H9 (cell line): ENCODE data around the gene ITSN1. TPM values are rescaled to one million over a fixed set of nuclear protein-coding genes. Genes with fewer than 3 reads are reported as not detected.
A peak's percentile ranks its signal among the peaks of the same experiment; 100 is the strongest.

Source experiments
- DNase-seq: peaks from one replicate; pipeline ENCODE4 v3.0.0-alpha.2; 2017
- H2AFZ ChIP-seq: one replicate; pipeline ENCODE4 v1.6.1; 2013; ENCODE audit warnings: mild to moderate bottlenecking, low read length, control low read depth, moderate library complexity
- H2AK5ac ChIP-seq: 2 replicates; pipeline ENCODE4 v1.6.1; 2013; ENCODE audit warnings: low read length, control low read depth, mixed read lengths; ENCODE audit not compliant: insufficient read length
- H2BK120ac ChIP-seq: one replicate; pipeline ENCODE4 v1.6.1; 2013; ENCODE audit warnings: low read depth, mild to moderate bottlenecking, low read length, control low read depth, inconsistent platforms; ENCODE audit not compliant: poor library complexity, severe bottlenecking
- H2BK12ac ChIP-seq: 2 replicates; pipeline ENCODE4 v1.6.1; 2013; ENCODE audit warnings: low read length, control low read depth, mixed read lengths, low read depth; ENCODE audit not compliant: insufficient read length
- H2BK15ac ChIP-seq: 2 replicates; pipeline ENCODE4 v1.6.1; 2013; ENCODE audit warnings: low read depth, low read length, control low read depth
- H2BK20ac ChIP-seq: one replicate; pipeline ENCODE4 v1.6.1; 2013; ENCODE audit warnings: low read depth, mild to moderate bottlenecking, low read length, control low read depth, inconsistent platforms; ENCODE audit not compliant: poor library complexity, severe bottlenecking
- H2BK5ac ChIP-seq: 2 replicates; pipeline ENCODE4 v1.6.1; 2013; ENCODE audit warnings: low read length, control low read depth, mixed read lengths; ENCODE audit not compliant: insufficient read length
- H3K14ac ChIP-seq: 2 replicates; pipeline ENCODE4 v1.6.1; 2013; ENCODE audit warnings: low read length, control low read depth; ENCODE audit not compliant: insufficient read depth
- H3K18ac ChIP-seq: 2 replicates; pipeline ENCODE4 v1.6.1; 2013; ENCODE audit warnings: low read depth, mild to moderate bottlenecking, mixed read lengths, low read length, control low read depth; ENCODE audit not compliant: insufficient read length
- H3K23ac ChIP-seq: 2 replicates; pipeline ENCODE4 v1.6.1; 2013; ENCODE audit warnings: low read length, control low read depth, mixed read lengths, low read depth; ENCODE audit not compliant: insufficient read length
- H3K23me2 ChIP-seq: 2 replicates; pipeline ENCODE4 v1.6.1; 2013; ENCODE audit warnings: low read depth, mild to moderate bottlenecking, mixed read lengths, low read length, control low read depth; ENCODE audit not compliant: insufficient read length, poor library complexity, severe bottlenecking
- H3K27ac ChIP-seq: 2 replicates; pipeline ENCODE4 v1.5.1; 2013; ENCODE audit warnings: low read length, control low read depth, mixed read lengths, low read depth; ENCODE audit not compliant: insufficient read length
- H3K27me3 ChIP-seq: 2 replicates; pipeline ENCODE4 v1.6.1; 2013; ENCODE audit warnings: low read length, control low read depth, inconsistent platforms; ENCODE audit not compliant: insufficient read depth
- H3K4ac ChIP-seq: 2 replicates; pipeline ENCODE4 v1.6.1; 2013; ENCODE audit warnings: low read depth, mild to moderate bottlenecking, control low read depth, inconsistent platforms, low read length, moderate library complexity
- H3K4me1 ChIP-seq: 2 replicates; pipeline ENCODE4 v1.6.1; 2013; ENCODE audit warnings: low read length, control low read depth, inconsistent platforms; ENCODE audit not compliant: insufficient read depth
- H3K4me2 ChIP-seq: 2 replicates; pipeline ENCODE4 v1.6.1; 2013; ENCODE audit warnings: low read length, control low read depth, mixed read lengths; ENCODE audit not compliant: insufficient read length, insufficient read depth
- H3K56ac ChIP-seq: 2 replicates; pipeline ENCODE4 v1.6.1; 2013; ENCODE audit warnings: low read depth, mild to moderate bottlenecking, mixed read lengths, low read length, control low read depth; ENCODE audit not compliant: insufficient read length
- H3K79me1 ChIP-seq: 2 replicates; pipeline ENCODE4 v1.6.1; 2013; ENCODE audit warnings: low read depth, mild to moderate bottlenecking, moderate library complexity, low read length, control low read depth, inconsistent platforms; ENCODE audit not compliant: insufficient read depth, poor library complexity, severe bottlenecking
- H3K79me2 ChIP-seq: 2 replicates; pipeline ENCODE4 v1.6.1; 2013; ENCODE audit warnings: low read length, control low read depth, inconsistent platforms; ENCODE audit not compliant: insufficient read depth
- H3K9ac ChIP-seq: 2 replicates; pipeline ENCODE4 v1.6.1; 2013; ENCODE audit warnings: low read length, control low read depth, mixed read lengths; ENCODE audit not compliant: insufficient read length; ENCODE audit errors: extremely low read depth
- H3K9me3 ChIP-seq: one replicate; pipeline ENCODE4 v1.6.1; 2013; ENCODE audit warnings: low read depth, low read length, inconsistent platforms; ENCODE audit not compliant: control insufficient read depth
- H3T11ph ChIP-seq: one replicate; pipeline ENCODE4 v1.6.1; 2013; ENCODE audit warnings: mild to moderate bottlenecking, low read length, control low read depth, inconsistent platforms
- H4K20me1 ChIP-seq: one replicate; pipeline ENCODE4 v1.6.1; 2013; ENCODE audit not compliant: control insufficient read depth, insufficient read length, insufficient read depth
- H4K5ac ChIP-seq: 2 replicates; pipeline ENCODE4 v1.6.1; 2013; ENCODE audit warnings: low read depth, mild to moderate bottlenecking, mixed read lengths, low read length, control low read depth; ENCODE audit not compliant: insufficient read length
- H4K8ac ChIP-seq: replicated peaks from 2 replicates; pipeline ENCODE4 v1.6.1; 2013; ENCODE audit warnings: low read length, control low read depth, mixed read lengths, low read depth; ENCODE audit not compliant: insufficient read length
- H4K91ac ChIP-seq: 2 replicates; pipeline ENCODE4 v1.6.1; 2013; ENCODE audit warnings: low read depth, mild to moderate bottlenecking, moderate library complexity, mixed read lengths, low read length, control low read depth; ENCODE audit not compliant: insufficient read length
- H3K27ac Mint-ChIP-seq, 3 experiments: 2 replicates in 2 of 3; 3 replicates in 1 of 3; pipeline ENCODE4 v1.8.0; 2020 to 2021; ENCODE audit warnings: mixed read lengths in 3 of 3, mild to moderate bottlenecking in 1 of 3, moderate library complexity in 1 of 3
- H3K27me3 Mint-ChIP-seq: 2 replicates; pipeline ENCODE4 v1.8.0; 2021; ENCODE audit warnings: low read depth, mild to moderate bottlenecking, moderate library complexity, mixed read lengths
- H3K36me3 Mint-ChIP-seq, 3 experiments: 2 replicates in 2 of 3; 3 replicates in 1 of 3; pipeline ENCODE4 v1.8.0; 2020 to 2021; ENCODE audit warnings: low read depth in 3 of 3, mixed read lengths in 3 of 3; ENCODE audit not compliant: insufficient read depth in 1 of 3
- H3K4me1 Mint-ChIP-seq, 2 experiments: 2 replicates each; pipeline ENCODE4 v1.8.0; 2020; ENCODE audit warnings: mixed read lengths in 2 of 2
- H3K4me3 Mint-ChIP-seq, 2 experiments: 2 replicates in 1 of 2; 3 replicates in 1 of 2; pipeline ENCODE4 v1.8.0; 2020 to 2021; ENCODE audit warnings: mild to moderate bottlenecking in 2 of 2, mixed read lengths in 2 of 2, moderate library complexity in 1 of 2
- H3K9me3 Mint-ChIP-seq, 2 experiments: 2 replicates in 1 of 2; 3 replicates in 1 of 2; pipeline ENCODE4 v1.8.0; 2020; ENCODE audit warnings: mild to moderate bottlenecking in 2 of 2, mixed read lengths in 2 of 2, moderate library complexity in 1 of 2
- CTCF ChIP-seq: fragments of 200-600 bp; sonication (generic); conservative IDR thresholded peaks from 3 replicates; pipeline ENCODE4 v1.8.0; 2021; ENCODE audit warnings: antibody characterized with exemption, mild to moderate bottlenecking
- WGBS: extraction: QIAGEN DNeasy Blood & Tissue Kit; methylation state at CpG from one replicate; pipeline ENCODE4 v1.1.7; 2013; ENCODE audit warnings: missing lambda C conversion rate, low lambda C conversion rate, mixed read lengths; ENCODE audit not compliant: insufficient read length; ENCODE audit errors: extremely low coverage; 5-methylcytosine and 5-hydroxymethylcytosine counted together
- total RNA-seq: library from RNA; stranded (reverse); gene quantifications from 2 replicates; pipeline ENCODE4 v1.2.1, GENCODE V29; 2021

ITSN1 gene
- total RNA-seq, 1 experiment from 2014 or later: 94.2 TPM

GRCh38 chr21:33839167-33839716, 196.9 kb downstream of the ITSN1 start:
- H3K9ac ChIP-seq: no peak overlapping the region
- WGBS: no CpG with 5 or more reads among the region's 5 CpGs

More at GRCh38 chr21:33839167-33839716, 196.9 kb downstream of the ITSN1 start:
- Histone ChIP-seq H3K27ac (no peak overlapping the region), H2BK20ac (no peak overlapping the region), H4K91ac (no peak overlapping the region), H4K20me1 (no peaks in the 10 kb centered on the region), H3K9me3 (no peaks in the 10 kb centered on the region), H3K56ac (no peak overlapping the region), H3K23ac (no peak overlapping the region), H2AFZ (no peak overlapping the region), H3K23me2 (no peaks in the 10 kb centered on the region), H3K4ac (no peak overlapping the region), H2AK5ac (no peak overlapping the region), H3K14ac (no peak overlapping the region), H3K27me3 (no peaks in the 10 kb centered on the region), H2BK5ac (no peak overlapping the region), H3K79me2 (no peaks in the 10 kb centered on the region), H3K4me2 (no peak overlapping the region), H4K8ac (no peak overlapping the region), H3K18ac (no peak overlapping the region), H3K4me1 (no peaks in the 10 kb centered on the region), H3T11ph (no peak overlapping the region), H2BK120ac (no peak overlapping the region), H2BK15ac (no peak overlapping the region), H4K5ac (no peak overlapping the region), H3K79me1 (no peaks in the 10 kb centered on the region), H2BK12ac (no peak overlapping the region)
- H3K9me3 Mint-ChIP-seq: no peaks in the 10 kb centered on the region
- peaks cover 6 to 10% of the 10 kb centered on the region in 2 experiments for H3K4me1 Mint-ChIP-seq
- DNase-seq: peak; percentile 67
- no peak overlapping the region for H3K4me3 Mint-ChIP-seq
- no peaks in the 10 kb centered on the region for H3K27me3 Mint-ChIP-seq
- no peak for TF ChIP-seq CTCF
- H3K36me3 Mint-ChIP-seq: peaks cover 32 to 55% (median 51%) of the 10 kb centered on the region in 3 experiments; a peak in 6 of 7 replicates
- no peak overlapping the region; a peak in 1 of 7 replicates for H3K27ac Mint-ChIP-seq
